K562 (cell line): ENCODE results near the gene PIGK. TPM values are rescaled to one million over a fixed set of nuclear protein-coding genes. Genes with fewer than 3 reads are reported as not detected.

Experiments
- ATAC-seq: fragments of 200-7000 bp; cut with Tn5 transposase; 3 replicates; pipeline ENCODE4 v1.9.1; 2020; ENCODE audit warnings: moderate library complexity
- Bru-seq: library from RNA; stranded (reverse); fragments of 400-500 nt; gene quantifications from one replicate; lab custom pipeline; 2021; lab: Mats Ljungman, UMichigan
- BruChase-seq, 2 experiments: library from RNA; stranded (reverse); fragments of 400-500 nt; gene quantifications; one replicate each; lab custom pipeline; 2021; lab: Mats Ljungman, UMichigan
- BruUV-seq: library from RNA; stranded (reverse); fragments of 400-500 nt; replicated peaks from 2 replicates; lab custom pipeline; 2021; lab: Mats Ljungman, UMichigan
- CTCF ChIA-PET: fragments of 300-600 bp; formaldehyde crosslinking; extraction: SDS; loops from one replicate; lab custom pipeline; 2021; ENCODE audit warnings: low intra/inter-chr PET ratio; lab: Yijun Ruan, JAX
- POLR2A ChIA-PET: fragments of 300-600, 350-650 bp; sonication (Branson Sonifier 250); formaldehyde crosslinking; extraction: SDS; loops from one replicate; lab custom pipeline; 2021; ENCODE audit warnings: antibody characterized with exemption, inconsistent platforms; lab: Yijun Ruan, JAX
- DNase-seq, 4 experiments: peaks; one replicate each; pipeline versions ENCODE4 v3.0.0 to v3.0.0-alpha.2; 2011 to 2018; ENCODE audit warnings: low spot score in 3 of 4, mixed read lengths in 3 of 4; ENCODE audit errors: extremely low read depth in 1 of 4
- FAIRE-seq: peaks from 2 replicates; lab custom pipeline; 2011; peaks lifted over from hg19 to GRCh38; lab: Jason Lieb, UNC
- H2AFZ ChIP-seq: 2 replicates; pipeline ENCODE4 v1.6.0; 2011; ENCODE audit warnings: low read depth, low read length, control low read depth, inconsistent platforms
- H3K27ac ChIP-seq: fragments of 200-600 bp; 3 replicates; pipeline ENCODE4 v1.8.0; 2011; ENCODE audit warnings: low read depth, mild to moderate bottlenecking, control low read depth, inconsistent platforms, low read length, moderate library complexity, mixed read lengths; ENCODE audit errors: extremely low read depth
- H3K27me3 ChIP-seq, 2 experiments: fragments of 300-600 bp in 1 of 2; 2 replicates in 1 of 2; 3 replicates in 1 of 2; pipeline versions ENCODE4 v1.6.0 to v1.8.0; 2011; ENCODE audit warnings: inconsistent platforms in 2 of 2, low read length in 2 of 2, mild to moderate bottlenecking in 1 of 2, mixed read lengths in 1 of 2, moderate library complexity in 1 of 2; ENCODE audit not compliant: control insufficient read depth in 2 of 2, insufficient read depth in 2 of 2
- H3K36me3 ChIP-seq: fragments of 300-600 bp; 3 replicates; pipeline ENCODE4 v1.8.0; 2011; ENCODE audit warnings: mild to moderate bottlenecking, low read length, inconsistent platforms; ENCODE audit not compliant: control insufficient read depth, insufficient read depth
- H3K4me1 ChIP-seq, 2 experiments: fragments of 200-600 bp in 1 of 2; replicated peaks in 1 of 2; 2 replicates in 1 of 2; 3 replicates in 1 of 2; pipeline versions ENCODE4 v1.5.1 to v1.8.0; 2011; ENCODE audit warnings: inconsistent platforms in 2 of 2, low read length in 2 of 2, mild to moderate bottlenecking in 1 of 2, mixed read lengths in 1 of 2, moderate library complexity in 1 of 2; ENCODE audit not compliant: control insufficient read depth in 2 of 2, insufficient read depth in 2 of 2
- H3K4me2 ChIP-seq: 2 replicates; pipeline ENCODE4 v1.6.1; 2011; ENCODE audit warnings: low read length, control low read depth, inconsistent platforms, mixed read lengths; ENCODE audit not compliant: insufficient read depth
- H3K4me3 ChIP-seq: fragments of 200-600 bp; sonication (generic), shearing (Covaris generic); 2 replicates; pipeline ENCODE4 v1.5.1; 2016; ENCODE audit warnings: control low read depth, inconsistent platforms
- H3K79me2 ChIP-seq: fragments of 200-600 bp; 3 replicates; pipeline ENCODE4 v1.8.0; 2011; ENCODE audit warnings: low read length, inconsistent platforms; ENCODE audit not compliant: control insufficient read depth, insufficient read depth
- H3K9ac ChIP-seq, 2 experiments: 2 replicates each; pipeline versions ENCODE4 v1.6.0 to v1.6.1; 2011; ENCODE audit warnings: low read depth in 2 of 2, low read length in 2 of 2, control low read depth in 1 of 2, inconsistent platforms in 1 of 2, mild to moderate bottlenecking in 1 of 2, mixed read lengths in 1 of 2; ENCODE audit not compliant: insufficient read depth in 1 of 2
- H3K9me1 ChIP-seq: one replicate; pipeline ENCODE4 v1.6.0; 2011; ENCODE audit warnings: inconsistent platforms, mild to moderate bottlenecking, low read length, moderate library complexity; ENCODE audit not compliant: control insufficient read depth, insufficient read depth
- H3K9me3 ChIP-seq: replicated peaks from 2 replicates; pipeline ENCODE4 v1.5.1; 2011; ENCODE audit warnings: low read depth, low read length, inconsistent platforms; ENCODE audit not compliant: control insufficient read depth, insufficient read depth
- H4K20me1 ChIP-seq: replicated peaks from 2 replicates; pipeline ENCODE4 v1.6.1; 2011; ENCODE audit warnings: low read length, inconsistent platforms, mixed read lengths; ENCODE audit not compliant: control insufficient read depth, insufficient read depth
- CBFA2T2 ChIP-seq: fragments of 450-650 bp; conservative IDR thresholded peaks from 2 replicates; pipeline ENCODE4 v1.6.1; 2017; ENCODE audit warnings: mild to moderate bottlenecking
- CBX8 ChIP-seq: fragments of 200-600 bp; sonication (generic); IDR thresholded peaks from 2 replicates; pipeline ENCODE4 v1.6.1; 2012; ENCODE audit warnings: borderline replicate concordance, mixed run types, low read depth, mild to moderate bottlenecking, moderate library complexity, mixed read lengths, low read length, control low read depth, inconsistent platforms; ENCODE audit not compliant: poor library complexity, severe bottlenecking; ENCODE audit errors: extremely low read depth
- FOXA1 ChIP-seq: fragments of 450-650 bp; IDR thresholded peaks from 2 replicates; pipeline ENCODE4 v1.6.1; 2016; ENCODE audit warnings: mild to moderate bottlenecking, borderline replicate concordance
- KDM4B ChIP-seq, 2 experiments: fragments of 450-650 bp in 1 of 2; sonication (generic) in 1 of 2; IDR thresholded peaks; 2 replicates each; pipeline ENCODE4 v1.6.1; 2016 to 2017; ENCODE audit warnings: borderline replicate concordance in 2 of 2, antibody characterized with exemption in 1 of 2, low read depth in 1 of 2, mild to moderate bottlenecking in 1 of 2
- MEF2D ChIP-seq: conservative IDR thresholded peaks from 2 replicates; pipeline ENCODE4 v1.6.1; 2016; ENCODE audit warnings: low read depth, missing genetic modification characterization, missing compliant biosample characterization
- MTA1 ChIP-seq: fragments of 450-650 bp; IDR thresholded peaks from 2 replicates; pipeline ENCODE4 v1.6.1; 2017; ENCODE audit warnings: borderline replicate concordance
- NEUROD1 ChIP-seq: fragments of 150-350 bp; IDR thresholded peaks from 2 replicates; pipeline ENCODE4 v1.6.1; 2014; ENCODE audit warnings: borderline replicate concordance, low read length, low read depth; ENCODE audit not compliant: partially characterized antibody
- POU5F1 ChIP-seq: fragments of 150-350 bp; IDR thresholded peaks from 2 replicates; pipeline ENCODE4 v1.6.1; 2014; ENCODE audit warnings: borderline replicate concordance, low read length, low read depth, mild to moderate bottlenecking; ENCODE audit not compliant: partially characterized antibody
- TSC22D4 ChIP-seq: fragments of 450-650 bp; IDR thresholded peaks from 2 replicates; pipeline ENCODE4 v1.6.1; 2016; ENCODE audit warnings: missing genetic modification characterization, missing biosample characterization, control low read depth
- ZNF3 ChIP-seq: fragments of 250-450 bp; sonication (Bioruptor Pico); IDR thresholded peaks from 2 replicates; pipeline ENCODE4 v1.5.0; 2021; ENCODE audit warnings: mild to moderate bottlenecking, moderate library complexity
- ZNF696 ChIP-seq: fragments of 250-450 bp; sonication (Bioruptor Pico); conservative IDR thresholded peaks from 2 replicates; pipeline ENCODE4 v1.4.0; 2020; ENCODE audit warnings: mild to moderate bottlenecking, moderate library complexity
- WGBS: fragments of 100-300 bp; shearing (Covaris generic); methylation state at CpG from one replicate; pipeline ENCODE4 v1.1.6; 2016; ENCODE audit warnings: low coverage, mixed read lengths; ENCODE audit not compliant: insufficient coverage; ENCODE audit errors: missing lambda C conversion rate; 5-methylcytosine and 5-hydroxymethylcytosine counted together
- in situ Hi-C: fragments of 300-500 bp; cut with MboI; formaldehyde crosslinking; loops from 4 replicates; pipeline ENCODE4 v1.15.0; 2018; ENCODE audit warnings: inconsistent platforms, mixed read lengths
- intact Hi-C: fragments of 100-400 bp; cut with micrococcal nuclease; formaldehyde crosslinking; loops from 2 replicates; pipeline ENCODE4 v1.14.2; 2022
- long read RNA-seq, 3 experiments: library from polyadenylated mRNA in 2 of 3; library from RNA in 1 of 3; unstranded in 2 of 3; stranded (forward) in 1 of 3; transcript quantifications; one replicate each; pipeline ENCODE4 v2.0.0, GENCODE V29; 2019 to 2022
- polyA minus RNA-seq, 3 experiments: library from RNA; depleted of rRNA, polyadenylated mRNA; stranded (reverse); fragments of >200 nt; gene quantifications; 2 replicates each; pipeline ENCODE4 v1.2.3, GENCODE V29; 2011
- polyA plus RNA-seq, 8 experiments: library from polyadenylated mRNA; depleted of rRNA in 4 of 8; stranded (reverse) in 5 of 8; unstranded in 3 of 8; fragments of >200 nt; fragmentation: Nextera tagmentation in 2 of 8; fragmentation: Illumina TruSeq in 1 of 8; extraction: Ambion mirVana in 2 of 8; extraction: Trizol in 1 of 8; gene quantifications; 2 replicates each; pipeline versions ENCODE4 v1.2.1 to v1.2.3, GENCODE V29; 2011 to 2014; ENCODE audit warnings: inconsistent platforms in 1 of 8, missing spikeins in 1 of 8
- total RNA-seq, 7 experiments: library from RNA; depleted of rRNA in 6 of 7; stranded (reverse); fragments of >200 nt in 6 of 7; fragmentation: Illumina TruSeq in 2 of 7; extraction: Trizol in 2 of 7; gene quantifications; 2 replicates each; pipeline versions ENCODE4 v1.2.1 to v1.2.3, GENCODE V29; 2011 to 2021; ENCODE audit warnings: low replicate concordance in 1 of 7
- TF ChIP-seq, protein P1 (sequence below): sonication (generic); formaldehyde crosslinking; IDR thresholded peaks from 2 replicates; pipeline ENCODE4 v1.9.0; 2022; ENCODE audit warnings: mild to moderate bottlenecking, missing genetic modification reagents
- TF ChIP-seq, protein P2 (sequence below): fragments of 450-650 bp; IDR thresholded peaks from 2 replicates; pipeline ENCODE4 v1.6.1; 2016; ENCODE audit warnings: borderline replicate concordance

The PIGK gene
- total RNA-seq (2011; cell fraction: chromatin; rRNA removed; ENCODE audit: low replicate concordance) = 14.2 and 31.2 TPM in 2 replicates
- 14.7 and 17.5 TPM in 2 replicates for total RNA-seq (2011; cell fraction: nucleolus; rRNA removed)
- 25.7 and 25.8 TPM in 2 replicates for total RNA-seq (2011; cell fraction: nucleoplasm; rRNA removed)
- total RNA-seq (2014; rRNA removed) (11.5 and 15.7 TPM in 2 replicates), total RNA-seq (2014; rRNA removed; fragmentation: Illumina TruSeq; extraction: Trizol) (30.6 and 35.8 TPM in 2 replicates), total RNA-seq (2015; rRNA removed; fragmentation: Illumina TruSeq; extraction: Trizol) (27.8 and 29.9 TPM in 2 replicates), total RNA-seq (2021) (22.3 and 28.3 TPM in 2 replicates), polyA plus RNA-seq (2011; rRNA removed) (22.7 and 31.9 TPM in 2 replicates), polyA plus RNA-seq (2014; fragmentation: Illumina TruSeq; extraction: Trizol) (24.5 and 26.8 TPM in 2 replicates), polyA plus RNA-seq (2014; fragmentation: Nextera tagmentation; extraction: Ambion mirVana) (10 to 100 TPM; 52.0 to 59.5 TPM), polyA plus RNA-seq (2014; rRNA removed) (18.8 and 20.4 TPM in 2 replicates), polyA minus RNA-seq (2011; rRNA and poly(A)+ RNA removed) (27.6 and 31.2 TPM in 2 replicates), Bru-seq, nascent RNA (percentile 68 among the genes with signal in this experiment), BruChase-seq, experiment 1, labeled RNA remaining after a 2-hour chase (percentile 71 among the genes with signal in this experiment), BruChase-seq, experiment 2, labeled RNA remaining after a 6-hour chase (percentile 68 among the genes with signal in this experiment)
- polyA plus RNA-seq (2011; cell fraction: cytosol; rRNA removed) = 6.0 and 10.4 TPM in 2 replicates
- 2.7 and 5.1 TPM in 2 replicates for polyA plus RNA-seq (2011; cell fraction: nucleus; rRNA removed)
- 14.7 and 18.9 TPM in 2 replicates for polyA plus RNA-seq (2012)
- 21.4 and 25.9 TPM in 2 replicates for polyA minus RNA-seq (2011; cell fraction: cytosol; rRNA and poly(A)+ RNA removed)
- polyA minus RNA-seq (2011; cell fraction: nucleus; rRNA and poly(A)+ RNA removed) = 10.2 and 14.2 TPM in 2 replicates
- long read RNA-seq, experiment 1, full-length matches to known transcripts = 99 of 124 reads
- long read RNA-seq, experiment 1, partial matches to known transcripts = 6 of 124 reads
- long read RNA-seq, experiment 1, other reads (novel, unspliced or antisense) = 19 of 124 reads
- long read RNA-seq, experiment 2, full-length matches to known transcripts = 1 of 12 reads
- long read RNA-seq, experiment 2, partial matches to known transcripts = 2 of 12 reads
- long read RNA-seq, experiment 2, other reads (novel, unspliced or antisense) = 9 of 12 reads
- long read RNA-seq, experiment 3, full-length matches to known transcripts = 29 of 34 reads
- long read RNA-seq, experiment 3, partial matches to known transcripts = 2 of 34 reads
- long read RNA-seq, experiment 3, other reads (novel, unspliced or antisense) = 3 of 34 reads

DNA sequence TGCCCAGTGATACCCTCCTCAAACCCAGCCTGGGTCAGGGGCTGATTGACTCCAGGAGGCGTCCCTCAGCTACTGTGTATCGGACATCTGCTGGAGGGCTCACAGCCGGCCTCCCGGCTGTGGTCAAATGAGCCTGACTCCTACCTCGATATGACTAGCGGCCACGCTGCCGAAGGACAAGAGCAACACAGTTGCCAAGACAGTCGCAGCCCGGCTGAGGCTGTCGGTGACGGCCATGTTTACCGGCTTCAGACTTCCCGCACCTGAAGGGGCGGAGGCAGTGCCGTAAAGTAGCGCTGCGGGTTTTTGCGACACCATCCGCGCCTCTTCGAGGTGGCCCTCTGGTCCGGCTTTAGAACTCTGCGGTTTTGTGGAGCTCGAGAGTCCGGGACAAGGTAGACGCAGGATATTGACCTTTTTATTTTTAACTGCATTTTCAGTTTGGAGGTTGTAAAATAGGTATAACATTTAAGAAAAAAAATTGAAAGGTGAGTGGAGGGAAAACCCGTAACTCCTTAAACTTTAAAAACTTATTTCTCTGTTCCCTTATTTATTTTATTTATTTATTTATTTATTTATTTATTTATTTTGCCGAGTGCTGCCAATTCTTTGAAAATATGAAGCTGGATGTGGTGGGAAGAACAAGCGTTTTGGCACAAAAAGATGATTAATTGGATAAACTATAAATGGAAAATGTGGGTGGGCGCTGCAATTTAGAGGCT lies at the start of gene PIGK:
Gene PIGK, minus strand, starts transcription at position 265 of the 722 bp plus-strand sequence. Its CDS starts 28 bp downstream, at position 237.
- intact Hi-C loops = no loop called here
- POLR2A ChIA-PET = interaction anchor here (0.6 to 1.2 kb wide), 5 partner anchors 14 to 595 kb away, joined by 3 to 6 read pairs (median 3); no protein-coding TSS in a partner anchor
- no TSS peak for BruUV-seq
- TF ChIP-seq KDM4B (IDR thresholded peaks at IDR 0.05; ENCODE audit: borderline replicate concordance in 2 of 2, low read depth in 1 of 2) = no peak
- TF ChIP-seq FOXA1 = no peak
- no peak for TF ChIP-seq MEF2D (tag)
- no peak for TF ChIP-seq MTA1
- TF ChIP-seq, protein P1, sequence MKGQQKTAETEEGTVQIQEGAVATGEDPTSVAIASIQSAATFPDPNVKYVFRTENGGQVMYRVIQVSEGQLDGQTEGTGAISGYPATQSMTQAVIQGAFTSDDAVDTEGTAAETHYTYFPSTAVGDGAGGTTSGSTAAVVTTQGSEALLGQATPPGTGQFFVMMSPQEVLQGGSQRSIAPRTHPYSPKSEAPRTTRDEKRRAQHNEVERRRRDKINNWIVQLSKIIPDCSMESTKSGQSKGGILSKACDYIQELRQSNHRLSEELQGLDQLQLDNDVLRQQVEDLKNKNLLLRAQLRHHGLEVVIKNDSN = no peak
- TF ChIP-seq, protein P2, sequence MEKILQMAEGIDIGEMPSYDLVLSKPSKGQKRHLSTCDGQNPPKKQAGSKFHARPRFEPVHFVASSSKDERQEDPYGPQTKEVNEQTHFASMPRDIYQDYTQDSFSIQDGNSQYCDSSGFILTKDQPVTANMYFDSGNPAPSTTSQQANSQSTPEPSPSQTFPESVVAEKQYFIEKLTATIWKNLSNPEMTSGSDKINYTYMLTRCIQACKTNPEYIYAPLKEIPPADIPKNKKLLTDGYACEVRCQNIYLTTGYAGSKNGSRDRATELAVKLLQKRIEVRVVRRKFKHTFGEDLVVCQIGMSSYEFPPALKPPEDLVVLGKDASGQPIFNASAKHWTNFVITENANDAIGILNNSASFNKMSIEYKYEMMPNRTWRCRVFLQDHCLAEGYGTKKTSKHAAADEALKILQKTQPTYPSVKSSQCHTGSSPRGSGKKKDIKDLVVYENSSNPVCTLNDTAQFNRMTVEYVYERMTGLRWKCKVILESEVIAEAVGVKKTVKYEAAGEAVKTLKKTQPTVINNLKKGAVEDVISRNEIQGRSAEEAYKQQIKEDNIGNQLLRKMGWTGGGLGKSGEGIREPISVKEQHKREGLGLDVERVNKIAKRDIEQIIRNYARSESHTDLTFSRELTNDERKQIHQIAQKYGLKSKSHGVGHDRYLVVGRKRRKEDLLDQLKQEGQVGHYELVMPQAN = peak; percentile 63; the same call in 1 of the 2 replicates
- no peak for TF ChIP-seq ZNF3 (CRISPR knock-in tag)
- no peak for TF ChIP-seq CBFA2T2
- TF ChIP-seq CBX8 = no peak
- no peak for TF ChIP-seq TSC22D4 (tag)
- no peak for TF ChIP-seq ZNF696 (CRISPR knock-in tag)
- no peak for TF ChIP-seq POU5F1
- no peak for TF ChIP-seq NEUROD1

More for the DNA sequence above, at the start of gene PIGK:
- in situ Hi-C loops = no loop called here
- under 1% methylated on average over 31 of the region's 31 CpGs for WGBS
- H3K4me2 ChIP-seq = peak within 1 kb of the TSS; percentile 94
- H3K36me3 ChIP-seq = peaks cover 3% of the 10 kb centered on the region; the same call in 2 of the 3 replicates
- no peaks in the 10 kb centered on the region for H3K9me1 ChIP-seq
- no peaks in the 10 kb centered on the region; a peak in 2 of 5 replicates for H3K4me1 ChIP-seq
- H2AFZ ChIP-seq = peak within 1 kb of the TSS; percentile 100
- no peaks in the 10 kb centered on the region for H4K20me1 ChIP-seq
- peak; percentile 92 for FAIRE-seq
- H3K9me3 ChIP-seq = no peaks in the 10 kb centered on the region
- ATAC-seq = peak; percentile 94
- H3K4me3 ChIP-seq = peak within 1 kb of the TSS; percentile 94
- no peaks in the 10 kb centered on the region for H3K27me3 ChIP-seq
- peak within 1 kb of the TSS; percentile 86 for H3K27ac ChIP-seq
- DNase-seq = peak; percentile 81 to 95 (median 87)
- CTCF ChIA-PET = no interaction called here
- peak within 1 kb of the TSS; percentile 94 to 99 for H3K9ac ChIP-seq
- peaks cover 42% of the 10 kb centered on the region for H3K79me2 ChIP-seq
